Left ventricle myocardium inferior (tissue), 1 donor: ENCODE measurements around the gene CD58. TPM values are rescaled to one million over a fixed set of nuclear protein-coding genes. Genes with fewer than 3 reads are reported as not detected.

Experiments used
- DNase-seq: peaks from one replicate; pipeline ENCODE4 v3.0.0-alpha.2; 2020
- H3K27ac ChIP-seq: fragments of 200-600 bp; replicated peaks from 2 replicates; pipeline ENCODE4 v1.8.0; 2021
- H3K27me3 ChIP-seq: fragments of 200-600 bp; 2 replicates; pipeline ENCODE4 v1.8.0; 2021; ENCODE audit warnings: low read depth
- H3K36me3 ChIP-seq: fragments of 200-600 bp; 2 replicates; pipeline ENCODE4 v1.8.0; 2021
- H3K4me1 ChIP-seq: fragments of 200-600 bp; 2 replicates; pipeline ENCODE4 v1.8.0; 2021
- H3K4me3 ChIP-seq: fragments of 200-600 bp; 2 replicates; pipeline ENCODE4 v1.8.0; 2021; ENCODE audit warnings: mild to moderate bottlenecking, moderate library complexity
- H3K9me3 ChIP-seq: fragments of 200-600 bp; replicated peaks from 2 replicates; pipeline ENCODE4 v1.8.0; 2021
- intact Hi-C: fragments of 100-400 bp; cut with micrococcal nuclease; formaldehyde crosslinking; loops from one replicate; pipeline ENCODE4 v1.11.0; 2022
- total RNA-seq: library from RNA; stranded (reverse); fragmentation: NEBNext Ultra II Directional; extraction: Animal tissue kit (Norgen Biotek cat#: 25700); gene quantifications from one replicate; pipeline ENCODE4 v1.2.1, GENCODE V29; 2021
- TF ChIP-seq, protein P1 (sequence below): fragments of 200-600 bp; IDR thresholded peaks from 2 replicates; pipeline ENCODE4 v1.8.0; 2021; ENCODE audit warnings: antibody characterized with exemption, mild to moderate bottlenecking, borderline replicate concordance
- donor health status: DM: no; HTN: yes; CAD: no; lungs with severe emphysema.

Gene CD58
- total RNA-seq, 1 donor from 2014 or later: 32.2 TPM

DNA sequence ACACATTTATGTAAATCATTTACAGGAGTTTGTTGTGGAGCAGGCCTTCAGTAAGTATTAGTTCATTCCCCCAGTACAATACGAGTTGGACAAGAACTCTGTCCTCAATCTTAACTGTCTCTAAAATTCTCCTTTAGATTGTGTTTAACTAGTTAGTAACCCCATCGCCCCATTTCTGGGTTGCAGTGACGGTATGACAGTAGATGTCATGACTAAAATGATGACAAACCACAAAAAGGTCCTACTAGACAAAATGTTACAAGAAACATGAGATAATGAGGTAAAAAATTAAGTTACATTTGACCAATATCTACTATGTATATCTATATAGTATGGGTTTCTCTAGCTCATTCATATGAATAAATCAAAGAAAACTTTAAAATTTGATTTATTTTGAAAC, 41.1 kb downstream of the CD58 start:
- no peaks in the 10 kb centered on the region for H3K4me1 ChIP-seq
- H3K27me3 ChIP-seq: no peaks in the 10 kb centered on the region
- peaks cover 40% of the 10 kb centered on the region for H3K36me3 ChIP-seq
- no peak overlapping the region for H3K4me3 ChIP-seq
- no peak overlapping the region for H3K27ac ChIP-seq
- no peak for DNase-seq
- no peaks in the 10 kb centered on the region for H3K9me3 ChIP-seq
- TF ChIP-seq, protein P1, sequence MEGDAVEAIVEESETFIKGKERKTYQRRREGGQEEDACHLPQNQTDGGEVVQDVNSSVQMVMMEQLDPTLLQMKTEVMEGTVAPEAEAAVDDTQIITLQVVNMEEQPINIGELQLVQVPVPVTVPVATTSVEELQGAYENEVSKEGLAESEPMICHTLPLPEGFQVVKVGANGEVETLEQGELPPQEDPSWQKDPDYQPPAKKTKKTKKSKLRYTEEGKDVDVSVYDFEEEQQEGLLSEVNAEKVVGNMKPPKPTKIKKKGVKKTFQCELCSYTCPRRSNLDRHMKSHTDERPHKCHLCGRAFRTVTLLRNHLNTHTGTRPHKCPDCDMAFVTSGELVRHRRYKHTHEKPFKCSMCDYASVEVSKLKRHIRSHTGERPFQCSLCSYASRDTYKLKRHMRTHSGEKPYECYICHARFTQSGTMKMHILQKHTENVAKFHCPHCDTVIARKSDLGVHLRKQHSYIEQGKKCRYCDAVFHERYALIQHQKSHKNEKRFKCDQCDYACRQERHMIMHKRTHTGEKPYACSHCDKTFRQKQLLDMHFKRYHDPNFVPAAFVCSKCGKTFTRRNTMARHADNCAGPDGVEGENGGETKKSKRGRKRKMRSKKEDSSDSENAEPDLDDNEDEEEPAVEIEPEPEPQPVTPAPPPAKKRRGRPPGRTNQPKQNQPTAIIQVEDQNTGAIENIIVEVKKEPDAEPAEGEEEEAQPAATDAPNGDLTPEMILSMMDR: no peak
- intact Hi-C loops: no loop called here

DNA sequence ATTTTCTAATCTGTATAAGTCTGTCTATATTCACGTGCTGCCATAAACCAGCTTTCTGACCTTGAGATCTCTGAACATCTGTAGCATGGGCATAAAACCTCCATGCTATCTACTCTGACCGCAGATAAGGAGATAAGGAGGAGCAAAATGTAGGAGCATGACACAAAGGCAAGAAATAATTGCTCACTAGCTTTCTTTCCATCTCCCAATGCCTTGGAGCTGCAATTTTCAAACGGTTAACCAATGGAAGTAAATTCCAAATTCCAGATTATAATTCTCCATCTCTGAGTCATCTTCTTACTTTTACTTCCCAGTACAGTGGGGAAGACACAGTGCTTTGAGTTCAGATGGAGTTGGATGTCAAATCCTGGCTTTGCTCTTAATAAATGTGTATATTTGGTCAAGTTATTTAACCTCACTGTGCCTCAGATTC, 41.6 kb downstream of the CD58 start:
- no peaks in the 10 kb centered on the region for H3K9me3 ChIP-seq
- no peak for DNase-seq
- peaks cover 35% of the 10 kb centered on the region for H3K36me3 ChIP-seq
- TF ChIP-seq, protein P1: no peak
- no peaks in the 10 kb centered on the region for H3K27me3 ChIP-seq
- intact Hi-C loops: no loop called here
- no peak overlapping the region for H3K27ac ChIP-seq
- H3K4me3 ChIP-seq: no peak overlapping the region
- no peaks in the 10 kb centered on the region for H3K4me1 ChIP-seq

DNA sequence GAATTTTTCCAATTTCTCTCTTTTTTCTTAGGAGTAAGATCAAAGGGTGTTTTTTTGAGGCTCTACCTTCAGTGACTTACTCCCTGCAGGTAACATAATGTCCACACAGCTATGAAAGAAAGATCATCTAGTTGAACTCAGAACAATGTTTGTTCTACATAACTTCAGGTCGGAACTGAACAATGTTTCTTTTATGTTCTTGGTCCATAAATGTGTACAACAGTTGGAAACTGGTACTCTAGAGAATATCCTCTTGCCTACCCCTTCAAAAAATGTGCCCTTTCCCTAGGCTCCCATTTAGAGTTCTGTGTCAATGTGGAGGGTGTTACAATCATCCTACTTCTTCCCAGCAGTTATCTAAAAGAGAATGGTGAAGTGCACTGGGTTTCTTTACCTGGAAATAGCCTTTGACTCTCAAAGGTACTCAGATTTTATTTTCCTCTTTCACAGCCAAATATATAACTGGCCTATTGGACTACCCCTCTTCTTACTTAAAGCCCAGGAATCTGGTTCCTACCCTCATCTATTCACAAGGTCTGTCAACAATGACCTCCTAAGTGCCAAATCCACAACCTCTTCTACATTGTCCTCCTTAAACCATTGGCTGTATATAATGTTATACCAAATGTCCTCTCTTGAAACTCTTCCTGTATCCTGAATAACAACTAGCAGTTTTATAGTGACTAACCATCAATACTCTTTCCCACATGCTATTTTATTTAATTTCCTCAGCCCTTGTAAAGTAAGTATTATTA, 42.3 kb downstream of the CD58 start:
- Histone ChIP-seq H3K9me3 (no peaks in the 10 kb centered on the region), H3K4me1 (no peaks in the 10 kb centered on the region), H3K36me3 (peaks cover 28% of the 10 kb centered on the region), H3K4me3 (no peak overlapping the region), H3K27me3 (no peaks in the 10 kb centered on the region), H3K27ac (no peak overlapping the region)
- no peak for DNase-seq
- intact Hi-C loops: no loop called here
- TF ChIP-seq, protein P1: no peak

DNA sequence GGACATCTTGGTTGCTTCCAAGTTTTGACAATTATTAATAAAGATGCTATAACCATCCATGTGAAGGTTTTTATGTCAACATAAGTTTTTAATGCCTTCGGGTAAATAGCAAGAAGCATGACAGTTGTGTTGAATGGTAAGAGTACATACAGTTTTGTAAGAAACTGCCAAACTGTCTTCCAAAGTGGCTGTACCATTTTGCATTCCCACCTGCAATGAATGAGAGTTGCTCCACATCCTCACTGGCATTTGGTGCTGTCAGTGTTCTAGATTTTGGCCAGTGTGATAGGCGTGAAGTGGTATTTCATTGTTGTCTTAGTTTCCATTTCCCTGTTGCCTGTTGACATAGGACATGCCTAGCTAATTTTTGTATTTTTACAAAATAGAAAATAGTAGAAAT, 45.4 kb downstream of the CD58 start:
- intact Hi-C loops: no loop called here
- peaks cover 16% of the 10 kb centered on the region for H3K36me3 ChIP-seq
- peaks cover 20% of the 10 kb centered on the region for H3K4me1 ChIP-seq
- no peak overlapping the region for H3K4me3 ChIP-seq
- DNase-seq: no peak
- H3K27me3 ChIP-seq: no peaks in the 10 kb centered on the region
- no peaks in the 10 kb centered on the region for H3K9me3 ChIP-seq
- TF ChIP-seq, protein P1: no peak
- H3K27ac ChIP-seq: no peak overlapping the region

DNA sequence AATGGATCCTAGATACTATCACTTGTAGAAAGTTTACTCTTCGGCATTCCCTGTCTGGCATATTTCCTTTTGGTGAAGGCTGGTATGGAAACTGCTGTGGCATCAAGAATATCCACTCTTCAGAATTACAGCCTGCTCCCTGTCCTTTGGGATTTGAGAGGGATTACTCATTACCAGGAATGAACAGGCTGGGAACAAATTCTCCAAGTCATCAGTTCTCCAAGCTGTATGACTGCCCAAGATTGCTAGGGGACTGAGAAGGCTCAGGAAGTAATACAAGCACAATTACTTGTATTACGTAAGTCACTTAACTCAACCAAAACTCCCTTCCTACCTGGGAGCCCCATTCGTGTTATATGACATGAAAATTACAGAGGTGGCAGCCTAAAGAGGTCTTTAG, 49.6 kb downstream of the CD58 start:
- intact Hi-C loops: no loop called here

More for the DNA sequence above, 49.6 kb downstream of the CD58 start:
- Histone ChIP-seq H3K36me3 (peaks cover 14% of the 10 kb centered on the region), H3K9me3 (no peaks in the 10 kb centered on the region), H3K27me3 (no peaks in the 10 kb centered on the region), H3K4me1 (peaks cover 20% of the 10 kb centered on the region), H3K27ac (no peak overlapping the region), H3K4me3 (no peak overlapping the region)
- TF ChIP-seq, protein P1: no peak
- no peak for DNase-seq
